Daoy (cell line): ENCODE results near the gene PCDH17. TPM values are rescaled to one million over a fixed set of nuclear protein-coding genes. Genes with fewer than 3 reads are reported as not detected.

ENCODE experiments used
- DNase-seq: peaks from one replicate; pipeline ENCODE4 v3.0.0-alpha.2; 2015; ENCODE audit warnings: low read depth
- total RNA-seq: library from RNA; depleted of rRNA; stranded (reverse); fragments of >200 nt; shearing (Covaris generic); gene quantifications from 2 replicates; pipeline ENCODE4 v1.2.3, GENCODE V29; 2014

The PCDH17 gene
- total RNA-seq, 1 experiment from 2014 or later, result under 0.01 TPM

DNA sequence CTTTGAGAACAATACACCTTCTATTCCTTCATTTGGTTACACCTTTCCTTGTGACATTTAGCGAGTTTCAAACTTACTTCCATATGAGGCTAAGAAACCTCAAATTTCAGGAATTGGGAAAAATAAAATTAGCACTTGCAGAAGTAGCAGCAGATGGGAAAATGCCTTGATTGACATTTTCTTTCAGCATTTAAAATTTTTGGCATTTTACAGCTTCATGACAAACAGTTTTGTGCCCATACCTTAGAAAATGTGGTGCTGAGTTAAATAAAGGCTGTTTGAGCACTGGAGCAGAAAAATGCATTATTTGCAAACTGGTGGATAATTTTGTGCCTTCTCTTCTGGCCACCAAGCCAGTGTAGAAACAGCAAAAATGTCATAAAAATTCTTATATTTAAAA is 95.4 kb downstream of the PCDH17 start:
- no peak for DNase-seq

- DNase-seq, result no peak
Observed at GRCh38 chr13:57734306-57734705, 102.8 kb downstream of the PCDH17 start.

DNA sequence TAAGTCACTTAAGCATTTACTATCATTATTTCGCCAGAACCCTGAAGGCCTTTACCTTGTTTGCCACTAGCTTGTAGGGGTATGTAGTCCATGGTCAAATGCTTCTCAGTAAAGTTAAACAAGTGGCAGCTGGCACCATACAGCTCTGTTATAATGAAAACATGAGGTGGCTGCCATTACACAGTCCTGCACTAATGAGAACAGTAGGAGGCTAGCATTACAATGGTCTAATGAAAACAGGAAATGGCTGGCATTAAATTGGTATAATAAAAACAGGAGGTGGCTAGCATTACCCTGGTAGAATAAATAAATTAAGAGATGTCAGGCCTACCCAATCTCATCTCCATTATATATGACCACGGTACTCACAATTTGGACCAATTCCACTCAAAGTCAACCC is 107.5 kb downstream of the PCDH17 start:
- DNase-seq, result no peak

GRCh38 chr13:57739543-57740190 is 108.1 kb downstream of the PCDH17 start:
- no peak for DNase-seq

DNA sequence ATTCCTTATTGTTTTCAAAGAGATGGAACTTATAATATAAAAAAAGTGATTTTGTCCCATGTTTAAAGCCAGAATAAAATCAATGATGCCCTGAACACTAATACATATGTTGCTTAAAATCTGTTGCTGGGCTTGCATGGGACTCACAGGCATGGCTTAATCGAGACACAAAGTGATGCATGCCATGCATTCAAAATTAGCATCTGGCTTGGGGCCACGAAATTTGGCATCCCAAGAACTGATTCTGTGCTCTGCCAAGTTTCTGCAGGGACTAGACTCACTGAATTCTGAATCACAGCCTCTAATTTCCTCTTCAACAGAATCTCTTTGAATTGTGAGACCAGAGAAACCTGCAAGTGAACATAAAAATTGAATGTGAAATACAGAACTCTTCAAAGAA is 109.2 kb downstream of the PCDH17 start:
- DNase-seq, result no peak

- no peak for DNase-seq
Observed at GRCh38 chr13:57748096-57748495, 116.6 kb downstream of the PCDH17 start.

DNA sequence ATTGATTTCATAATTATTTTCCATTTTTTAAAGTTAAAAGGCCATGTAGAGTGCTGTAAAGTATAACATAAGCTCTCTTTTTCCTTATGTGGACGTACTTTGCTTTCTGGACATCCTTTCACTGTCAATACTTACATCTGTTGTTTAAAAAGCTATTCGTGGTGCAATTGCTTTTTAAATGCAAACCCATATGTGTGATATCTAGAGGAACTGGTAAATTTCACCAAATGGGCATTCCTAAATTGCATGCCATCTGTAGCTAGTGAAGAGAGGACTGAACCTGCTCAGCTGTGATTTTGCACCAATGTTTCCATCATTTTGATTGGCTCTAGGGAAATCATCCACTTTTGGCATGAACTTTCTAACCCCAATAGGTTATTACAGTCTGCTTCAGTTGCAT is 129.4 kb downstream of the PCDH17 start:
- DNase-seq, result no peak

DNA sequence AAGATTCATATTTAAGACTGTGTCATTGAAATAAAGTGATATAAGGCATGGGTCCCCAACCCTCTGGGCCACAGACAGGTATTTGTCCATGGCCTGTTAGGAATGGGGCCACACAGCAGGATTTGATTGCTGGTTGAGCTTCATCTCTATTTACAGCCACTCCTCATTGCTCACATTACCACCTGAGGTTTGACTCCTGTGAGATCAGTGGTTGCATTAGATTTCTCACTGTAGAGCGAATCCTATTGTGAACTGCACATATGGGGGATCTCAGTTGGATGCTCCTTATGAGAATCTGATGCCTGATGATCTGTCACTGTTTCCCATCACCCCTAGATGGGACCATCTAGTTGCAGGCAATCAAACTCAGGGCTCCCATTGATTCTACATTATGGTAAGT is 132.1 kb downstream of the PCDH17 start:
- DNase-seq, result no peak
